ENCODE measurements around the gene NOTCH2. TPM values are rescaled to one million over a fixed set of nuclear protein-coding genes. Genes with fewer than 3 reads are reported as not detected.
"Not testable (repeated sequence)": the region's sequence is repeated elsewhere in the genome, so short reads cannot be mapped to it uniquely, and the experiment has no call there.

Gene NOTCH2
- total RNA-seq, 4 donors from 2014 or later = 10.1 to 21.8 (median 15.8) TPM

- H3K4me1 ChIP-seq; H3K27ac ChIP-seq; H3K4me3 ChIP-seq; H3K27me3 ChIP-seq; intact Hi-C loops (cut with DNase I; ENCODE audit: low total_unique reads); DNase-seq; ATAC-seq; in situ Hi-C loops (cut with MboI; ENCODE audit: low sequenced_read_pairs in 4 of 4); H3K9me3 ChIP-seq; H3K36me3 ChIP-seq: not testable (repeated sequence)
These were observed 32.1 kb upstream of the NOTCH2 start for GRCh38 chr1:120101593-120101992.

DNA sequence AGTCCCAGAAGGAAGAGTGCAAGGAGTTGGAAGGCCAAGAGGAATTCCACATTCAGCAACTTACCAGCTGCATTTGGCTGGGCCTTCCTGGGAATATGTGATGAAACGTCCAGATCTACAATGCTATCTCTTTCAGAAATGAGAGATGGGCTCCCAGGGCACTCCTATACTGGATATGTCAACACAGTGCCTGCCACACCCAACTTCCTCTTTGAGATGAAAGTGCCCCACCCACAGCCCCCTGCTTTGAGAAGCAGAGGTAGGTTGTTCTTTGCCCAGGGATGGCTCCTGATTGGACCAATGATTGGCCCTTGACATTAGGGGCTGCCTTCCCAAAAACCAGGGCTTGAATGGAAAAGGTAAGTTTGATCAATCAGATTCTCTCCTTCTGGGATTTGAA lies 31.1 kb upstream of the NOTCH2 start:
- not testable (repeated sequence) for H3K4me3 ChIP-seq

GRCh38 chr1:120098986-120099759 lies 29.7 kb upstream of the NOTCH2 start:
- H3K4me1 ChIP-seq; in situ Hi-C loops (cut with MboI; ENCODE audit: low sequenced_read_pairs in 4 of 4); H3K4me3 ChIP-seq; ATAC-seq; H3K9me3 ChIP-seq; DNase-seq; H3K27me3 ChIP-seq; intact Hi-C loops (cut with DNase I; ENCODE audit: low total_unique reads); H3K27ac ChIP-seq; H3K36me3 ChIP-seq: not testable (repeated sequence)

More for the DNA sequence above, 31.1 kb upstream of the NOTCH2 start:
- H3K27me3 ChIP-seq; H3K9me3 ChIP-seq; in situ Hi-C loops (cut with MboI; ENCODE audit: low sequenced_read_pairs in 4 of 4); ATAC-seq; H3K36me3 ChIP-seq; H3K4me1 ChIP-seq; H3K27ac ChIP-seq; DNase-seq; intact Hi-C loops (cut with DNase I; ENCODE audit: low total_unique reads): not testable (repeated sequence)

- H3K27me3 ChIP-seq; H3K27ac ChIP-seq; in situ Hi-C loops (cut with MboI; ENCODE audit: low sequenced_read_pairs in 4 of 4); H3K4me3 ChIP-seq; H3K9me3 ChIP-seq; DNase-seq; H3K4me1 ChIP-seq; ATAC-seq; H3K36me3 ChIP-seq; intact Hi-C loops (cut with DNase I; ENCODE audit: low total_unique reads): not testable (repeated sequence)
These were observed 27.6 kb upstream of the NOTCH2 start for GRCh38 chr1:120096981-120097545.

DNA sequence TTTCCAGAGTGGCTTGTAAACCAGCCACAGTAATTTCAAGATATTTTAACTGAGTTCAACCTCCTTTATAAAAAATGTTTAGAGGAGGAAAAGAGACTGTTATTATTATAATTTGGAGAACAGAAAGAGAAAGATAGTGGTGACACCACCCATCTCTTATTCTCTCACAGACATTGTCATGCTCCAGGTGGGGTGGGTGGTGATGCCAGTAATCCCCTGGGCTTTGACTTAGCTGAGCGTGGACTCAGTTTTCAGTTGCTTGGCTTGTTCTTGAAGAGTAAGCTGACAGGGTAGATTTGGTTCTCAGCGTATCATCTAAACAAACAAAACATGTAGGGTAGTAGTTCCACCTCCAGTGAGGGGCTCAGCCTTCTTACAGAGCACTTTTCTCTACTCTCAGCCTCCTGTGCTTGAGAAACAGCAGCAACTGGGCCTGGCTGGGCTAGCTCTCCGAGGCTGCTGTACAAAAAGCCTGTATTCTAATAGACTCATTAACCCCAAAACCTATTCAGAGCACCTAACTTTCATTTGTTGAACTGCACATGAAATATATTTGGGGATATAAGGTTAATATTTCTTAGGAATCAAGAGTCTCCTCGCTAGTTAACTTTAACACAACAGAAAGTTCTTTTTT lies 24.2 kb upstream of the NOTCH2 start:
- H3K36me3 ChIP-seq; H3K27me3 ChIP-seq; DNase-seq; H3K4me3 ChIP-seq; intact Hi-C loops (cut with DNase I; ENCODE audit: low total_unique reads); H3K27ac ChIP-seq; H3K9me3 ChIP-seq; ATAC-seq; H3K4me1 ChIP-seq; in situ Hi-C loops (cut with MboI; ENCODE audit: low sequenced_read_pairs in 4 of 4): not testable (repeated sequence)

DNA sequence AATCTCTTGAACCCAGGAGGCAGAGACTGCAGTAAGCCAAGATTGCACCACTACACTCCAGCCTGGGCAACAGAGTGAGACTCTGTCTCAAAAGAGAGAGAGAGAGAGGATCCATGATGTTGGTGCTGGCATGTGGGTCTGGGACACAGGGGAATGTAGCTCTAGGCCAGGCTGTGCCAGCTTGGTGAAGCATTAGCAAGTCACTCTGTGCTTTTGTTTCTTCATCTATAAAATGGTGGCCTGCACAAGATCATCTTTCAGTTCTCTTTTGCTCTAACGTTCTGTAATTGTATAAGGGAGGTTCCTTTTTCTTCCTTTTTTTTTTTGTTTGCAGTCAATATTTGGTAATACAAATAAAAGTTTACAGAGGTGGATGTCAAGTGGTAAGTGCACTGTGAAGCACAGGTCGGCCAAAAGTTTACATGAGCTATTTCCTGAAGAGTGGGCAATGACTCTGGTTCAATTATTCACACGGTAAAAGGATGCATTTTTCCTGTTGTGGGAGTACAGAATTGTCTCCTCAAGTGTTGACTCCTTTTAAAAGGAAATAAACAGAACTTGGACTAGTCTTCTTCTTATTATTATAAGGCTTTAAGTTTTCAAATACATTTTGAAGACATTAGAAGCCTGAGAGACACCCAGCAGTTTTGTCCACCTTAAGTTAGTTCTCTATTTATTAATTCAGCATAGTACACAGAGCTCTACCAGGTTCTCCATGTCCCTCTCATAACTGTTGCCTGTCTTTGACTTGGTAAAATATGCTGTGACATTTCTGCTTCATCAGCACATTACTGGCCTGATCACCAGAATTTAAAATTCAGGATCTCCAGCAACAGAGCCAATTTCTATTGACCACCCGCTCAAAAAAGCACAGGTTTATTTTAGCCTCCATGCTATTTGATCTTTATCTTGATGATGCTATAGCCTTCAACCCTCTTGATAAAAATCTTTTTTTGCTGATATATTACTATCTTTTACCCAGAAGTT lies 23.1 kb upstream of the NOTCH2 start:
- H3K27ac ChIP-seq; H3K4me1 ChIP-seq; H3K9me3 ChIP-seq; H3K27me3 ChIP-seq; intact Hi-C loops (cut with DNase I; ENCODE audit: low total_unique reads); in situ Hi-C loops (cut with MboI; ENCODE audit: low sequenced_read_pairs in 4 of 4); ATAC-seq; H3K4me3 ChIP-seq; DNase-seq; H3K36me3 ChIP-seq: not testable (repeated sequence)

DNA sequence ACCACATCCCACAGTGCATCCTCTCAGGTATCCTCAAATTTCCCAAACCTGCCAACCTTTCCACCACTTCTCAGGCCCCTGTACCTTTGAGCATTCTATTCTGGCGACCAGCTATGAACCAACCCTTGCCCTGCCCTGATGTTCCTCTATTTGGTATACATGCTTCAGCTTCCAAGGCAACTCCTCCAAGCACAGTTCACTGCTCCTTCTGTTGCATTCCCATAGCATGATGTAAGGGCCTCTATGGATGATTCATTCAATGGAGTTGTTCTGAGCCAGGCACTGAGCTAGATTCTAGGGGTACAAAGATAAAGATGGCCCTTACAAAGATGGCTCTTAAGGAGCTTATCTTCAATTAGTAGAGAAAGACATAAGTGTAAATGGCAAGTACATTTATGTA lies 21.4 kb upstream of the NOTCH2 start:
- ATAC-seq; H3K27ac ChIP-seq; H3K9me3 ChIP-seq; DNase-seq; H3K36me3 ChIP-seq; H3K27me3 ChIP-seq; in situ Hi-C loops (cut with MboI; ENCODE audit: low sequenced_read_pairs in 4 of 4); H3K4me1 ChIP-seq; H3K4me3 ChIP-seq; intact Hi-C loops (cut with DNase I; ENCODE audit: low total_unique reads): not testable (repeated sequence)

- H3K36me3 ChIP-seq; H3K9me3 ChIP-seq; DNase-seq; H3K27ac ChIP-seq; H3K4me1 ChIP-seq; H3K4me3 ChIP-seq; H3K27me3 ChIP-seq; intact Hi-C loops (cut with DNase I; ENCODE audit: low total_unique reads); in situ Hi-C loops (cut with MboI; ENCODE audit: low sequenced_read_pairs in 4 of 4); ATAC-seq: not testable (repeated sequence)
These were observed 18.5 kb upstream of the NOTCH2 start for GRCh38 chr1:120087959-120088358.

- H3K4me1 ChIP-seq; H3K27ac ChIP-seq; H3K36me3 ChIP-seq; DNase-seq; H3K27me3 ChIP-seq; intact Hi-C loops (cut with DNase I; ENCODE audit: low total_unique reads); H3K4me3 ChIP-seq; H3K9me3 ChIP-seq; in situ Hi-C loops (cut with MboI; ENCODE audit: low sequenced_read_pairs in 4 of 4): not testable (repeated sequence)
- ATAC-seq = peak; percentile 21 to 33
These were observed 405 bp upstream of the NOTCH2 start for GRCh38 chr1:120069920-120070214.

- H3K36me3 ChIP-seq; H3K4me1 ChIP-seq; H3K27me3 ChIP-seq; H3K9me3 ChIP-seq; in situ Hi-C loops (cut with MboI; ENCODE audit: low sequenced_read_pairs in 4 of 4); ATAC-seq; intact Hi-C loops (cut with DNase I; ENCODE audit: low total_unique reads): not testable (repeated sequence)
- peak overlapping the region; percentile 74 to 83 (median 81) for H3K27ac ChIP-seq
- peak overlapping the region; percentile 66 to 86 (median 75) for H3K4me3 ChIP-seq
- DNase-seq = peak; percentile 5 to 11
These were observed 787 bp downstream of the NOTCH2 start for GRCh38 chr1:120068683-120069066.

DNA sequence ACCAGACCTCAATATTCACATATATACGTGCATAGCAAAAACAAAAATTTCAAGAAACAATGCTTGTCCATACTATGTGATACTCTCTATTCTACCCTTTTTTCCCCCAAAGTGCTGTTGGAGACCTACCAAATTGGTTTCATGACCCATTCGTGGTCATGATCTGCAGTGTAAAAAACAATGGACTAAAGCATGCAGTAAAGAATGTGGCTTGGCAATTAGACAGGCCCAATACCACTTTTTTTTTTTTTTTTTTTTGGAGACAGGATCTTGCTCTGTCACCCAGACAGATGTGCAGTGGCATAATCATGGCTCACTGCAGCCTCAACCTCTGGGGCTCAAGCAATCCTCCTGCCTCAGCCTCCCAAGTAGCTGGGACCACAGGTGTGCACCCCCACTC lies 21.3 kb downstream of the NOTCH2 start:
- H3K4me1 ChIP-seq; H3K36me3 ChIP-seq; DNase-seq; H3K9me3 ChIP-seq; H3K4me3 ChIP-seq; H3K27me3 ChIP-seq; ATAC-seq; intact Hi-C loops (cut with DNase I; ENCODE audit: low total_unique reads); in situ Hi-C loops (cut with MboI; ENCODE audit: low sequenced_read_pairs in 4 of 4); H3K27ac ChIP-seq: not testable (repeated sequence)

All from gastrocnemius medialis (tissue), 4 donors.